Mucosa of rectum (tissue), 2 donors: ENCODE data around the gene TACR2.
"Not testable (repeated sequence)": the region's sequence is repeated elsewhere in the genome, so short reads cannot be mapped to it uniquely, and the experiment has no call there.

Experiments
- H3K27ac ChIP-seq, 2 donors: one replicate each; pipeline ENCODE4 v1.7.0; 2013; ENCODE audit warnings: inconsistent platforms in 2 of 2, low read depth in 2 of 2, low read length in 2 of 2
- H3K27me3 ChIP-seq, 2 donors: one replicate each; pipeline ENCODE4 v1.7.0; 2013; ENCODE audit warnings: low read length in 2 of 2; ENCODE audit not compliant: control insufficient read depth in 2 of 2, insufficient read depth in 2 of 2
- H3K36me3 ChIP-seq, 2 donors: one replicate each; pipeline ENCODE4 v1.7.0; 2013; ENCODE audit warnings: low read length in 2 of 2; ENCODE audit not compliant: control insufficient read depth in 2 of 2, insufficient read depth in 2 of 2
- H3K4me1 ChIP-seq, 2 donors: one replicate each; pipeline ENCODE4 v1.7.0; 2013; ENCODE audit warnings: low read length in 2 of 2, mild to moderate bottlenecking in 1 of 2; ENCODE audit not compliant: control insufficient read depth in 2 of 2, insufficient read depth in 2 of 2
- H3K4me3 ChIP-seq, 2 donors: one replicate each; pipeline ENCODE4 v1.7.0; 2013; ENCODE audit warnings: low read length in 2 of 2
- H3K9ac ChIP-seq, 2 donors: one replicate each; pipeline ENCODE4 v1.7.0; 2013; ENCODE audit warnings: low read length in 2 of 2, low read depth in 1 of 2, mild to moderate bottlenecking in 1 of 2
- H3K9me3 ChIP-seq, 2 donors: one replicate each; pipeline ENCODE4 v1.7.0; 2013; ENCODE audit warnings: low read length in 2 of 2; ENCODE audit not compliant: control insufficient read depth in 2 of 2
- donor health status: healthy.
- donor health status: Normal muscosa, but diverticular disease.

TACR2 gene

GRCh38 chr10:69451209-69451783, 34.6 kb upstream of the TACR2 start, which contains the start of gene TSPAN15:
TSPAN15 (plus strand) TSS chr10:69451465; CDS start chr10:69451595, 130 bp downstream.
- H3K27me3 ChIP-seq: no peaks in the 10 kb centered on the region
- H3K9ac ChIP-seq: peak within 1 kb of the TSS; percentile 90 to 93
- peaks cover 47 to 57% of the 10 kb centered on the region in 2 donors for H3K4me1 ChIP-seq
- no peaks in the 10 kb centered on the region for H3K9me3 ChIP-seq
- H3K36me3 ChIP-seq: no peaks in the 10 kb centered on the region
- peak within 1 kb of the TSS; percentile 81 to 86 for H3K4me3 ChIP-seq
- H3K27ac ChIP-seq: peak within 1 kb of the TSS; percentile 95 to 97

- not testable (repeated sequence) for H3K9me3 ChIP-seq, H3K27me3 ChIP-seq, H3K36me3 ChIP-seq
- Histone ChIP-seq H3K27ac (peak overlapping the region; percentile 95 to 97), H3K9ac (peak overlapping the region; percentile 56 to 93), H3K4me1 (peaks cover 48 to 57% of the 10 kb centered on the region in 2 donors), H3K4me3 (peak overlapping the region in 1 of 2 donors; percentile 48)
Measured at GRCh38 chr10:69450395-69450794, 33.7 kb upstream of the TACR2 start.

- Histone ChIP-seq H3K27ac (peak overlapping the region; percentile 95 to 97), H3K9me3 (no peaks in the 10 kb centered on the region), H3K9ac (peak overlapping the region; percentile 14 to 93), H3K4me3 (peak overlapping the region in 1 of 2 donors; percentile 48), H3K4me1 (peaks cover 48 to 57% of the 10 kb centered on the region in 2 donors), H3K27me3 (no peaks in the 10 kb centered on the region), H3K36me3 (no peaks in the 10 kb centered on the region)
Measured at GRCh38 chr10:69449841-69450240, 33.1 kb upstream of the TACR2 start.

GRCh38 chr10:69446650-69447151, 30.0 kb upstream of the TACR2 start:
- H3K27ac ChIP-seq: peak overlapping the region in 1 of 2 donors; percentile 48
- no peaks in the 10 kb centered on the region for H3K27me3 ChIP-seq
- no peak overlapping the region for H3K9ac ChIP-seq
- H3K9me3 ChIP-seq: no peaks in the 10 kb centered on the region
- peaks cover 30 to 35% of the 10 kb centered on the region in 2 donors for H3K4me1 ChIP-seq
- no peaks in the 10 kb centered on the region for H3K36me3 ChIP-seq
- H3K4me3 ChIP-seq: no peak overlapping the region

- Histone ChIP-seq H3K9ac (no peak overlapping the region), H3K36me3 (no peaks in the 10 kb centered on the region), H3K4me1 (peaks cover 29 to 34% of the 10 kb centered on the region in 2 donors), H3K4me3 (no peak overlapping the region), H3K9me3 (no peaks in the 10 kb centered on the region), H3K27me3 (no peaks in the 10 kb centered on the region), H3K27ac (peak overlapping the region in 1 of 2 donors; percentile 43)
Measured at GRCh38 chr10:69446229-69446628, 29.5 kb upstream of the TACR2 start.

- H3K4me3 ChIP-seq: no peak overlapping the region
- H3K9ac ChIP-seq: no peak overlapping the region
- no peaks in the 10 kb centered on the region for H3K9me3 ChIP-seq
- no peaks in the 10 kb centered on the region for H3K36me3 ChIP-seq
- peaks cover 23 to 24% of the 10 kb centered on the region in 2 donors for H3K4me1 ChIP-seq
- H3K27ac ChIP-seq: no peak overlapping the region
- H3K27me3 ChIP-seq: no peaks in the 10 kb centered on the region
Measured at GRCh38 chr10:69445041-69445440, 28.3 kb upstream of the TACR2 start.

GRCh38 chr10:69443354-69443753, 26.6 kb upstream of the TACR2 start:
- H3K9ac ChIP-seq: no peak overlapping the region

GRCh38 chr10:69439813-69440506, 23.2 kb upstream of the TACR2 start:
- Histone ChIP-seq H3K36me3 (no peaks in the 10 kb centered on the region), H3K9ac (no peak overlapping the region), H3K4me3 (no peak overlapping the region), H3K4me1 (peaks cover 14 to 21% of the 10 kb centered on the region in 2 donors), H3K9me3 (no peaks in the 10 kb centered on the region), H3K27ac (peak overlapping the region in 1 of 2 donors; percentile 90), H3K27me3 (no peaks in the 10 kb centered on the region)

More at GRCh38 chr10:69443354-69443753, 26.6 kb upstream of the TACR2 start:
- H3K36me3 ChIP-seq: no peaks in the 10 kb centered on the region
- no peak overlapping the region for H3K27ac ChIP-seq
- H3K4me3 ChIP-seq: no peak overlapping the region
- no peaks in the 10 kb centered on the region for H3K27me3 ChIP-seq
- H3K4me1 ChIP-seq: peaks cover 19 to 25% of the 10 kb centered on the region in 2 donors
- no peaks in the 10 kb centered on the region for H3K9me3 ChIP-seq

GRCh38 chr10:69439350-69439739, 22.6 kb upstream of the TACR2 start:
- H3K9ac ChIP-seq: peak overlapping the region; percentile 10 to 64
- peak overlapping the region; percentile 86 to 90 for H3K27ac ChIP-seq
- H3K4me1 ChIP-seq: peaks cover 14 to 23% of the 10 kb centered on the region in 2 donors
- H3K36me3 ChIP-seq: no peaks in the 10 kb centered on the region
- peak overlapping the region in 1 of 2 donors; percentile 21 for H3K4me3 ChIP-seq
- H3K27me3 ChIP-seq: no peaks in the 10 kb centered on the region
- H3K9me3 ChIP-seq: no peaks in the 10 kb centered on the region
